ENCODE results near the gene TLX3.

- TF ChIP-seq CTCF (IDR thresholded peaks at IDR 0.05 in 8 of 11, conservative IDR thresholded peaks at IDR 0.05 in 3 of 11) (no peak), POLR2A (IDR thresholded peaks at IDR 0.05) (no peak), POLR2AphosphoS5 (IDR thresholded peaks at IDR 0.05) (no peak)
Measured at GRCh38 chr5:171269717-171270116, 39.3 kb upstream of the TLX3 start.
